ENCODE data around the gene ANKEF1.

ANKEF1 gene

GRCh38 chr20:10090588-10091166 is 55.9 kb downstream of the ANKEF1 start:
- DNase-seq = peak; percentile 44

GRCh38 chr20:10093087-10093591 is 58.4 kb downstream of the ANKEF1 start:
- DNase-seq = peak; percentile 17

GRCh38 chr20:10094566-10095173 is 59.9 kb downstream of the ANKEF1 start:
- no peak for DNase-seq

GRCh38 chr20:10096790-10097189 is 62.0 kb downstream of the ANKEF1 start:
- no peak for DNase-seq

- no peak for DNase-seq
Measured at GRCh38 chr20:10105046-10105445, 70.3 kb downstream of the ANKEF1 start.

All from DMS153 (cell line).